GM03348 (cell line): ENCODE measurements around the gene ZNF253.
"Not testable (repeated sequence)": the region's sequence is repeated elsewhere in the genome, so short reads cannot be mapped to it uniquely, and the experiment has no call there.

ENCODE experiments used
- DNase-seq: peaks from one replicate; pipeline ENCODE4 v3.0.0; 2012; ENCODE audit warnings: low spot score

The ZNF253 gene

DNA sequence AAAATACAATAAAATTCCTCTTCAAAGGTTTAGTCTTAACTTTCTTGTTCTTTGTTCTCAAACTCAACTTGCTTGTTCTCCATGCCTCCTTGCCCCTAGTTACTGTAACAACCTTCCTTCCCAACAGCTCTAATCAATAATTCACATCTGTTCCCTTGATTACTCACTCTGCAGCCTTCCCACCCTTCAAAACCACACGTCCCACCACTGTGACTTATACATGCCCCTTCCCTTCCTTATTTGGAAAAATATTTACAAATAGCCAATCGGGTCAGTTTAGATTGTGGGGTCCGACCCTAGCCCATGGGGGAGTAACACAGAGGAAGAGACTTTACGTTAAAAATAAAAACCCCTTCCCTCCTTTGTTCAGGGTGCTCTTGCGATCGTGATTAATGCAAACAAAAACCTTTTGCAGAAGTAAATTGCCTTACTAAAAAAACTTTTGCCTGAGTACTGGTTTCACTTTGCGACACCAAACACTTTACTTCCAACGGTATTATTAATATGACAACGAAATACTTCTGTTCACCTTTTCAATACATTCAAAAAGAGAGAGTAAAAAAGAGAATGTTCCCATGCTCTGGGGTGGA, 34.6 kb downstream of the ZNF253 start:
- peak; percentile 69 for DNase-seq

DNA sequence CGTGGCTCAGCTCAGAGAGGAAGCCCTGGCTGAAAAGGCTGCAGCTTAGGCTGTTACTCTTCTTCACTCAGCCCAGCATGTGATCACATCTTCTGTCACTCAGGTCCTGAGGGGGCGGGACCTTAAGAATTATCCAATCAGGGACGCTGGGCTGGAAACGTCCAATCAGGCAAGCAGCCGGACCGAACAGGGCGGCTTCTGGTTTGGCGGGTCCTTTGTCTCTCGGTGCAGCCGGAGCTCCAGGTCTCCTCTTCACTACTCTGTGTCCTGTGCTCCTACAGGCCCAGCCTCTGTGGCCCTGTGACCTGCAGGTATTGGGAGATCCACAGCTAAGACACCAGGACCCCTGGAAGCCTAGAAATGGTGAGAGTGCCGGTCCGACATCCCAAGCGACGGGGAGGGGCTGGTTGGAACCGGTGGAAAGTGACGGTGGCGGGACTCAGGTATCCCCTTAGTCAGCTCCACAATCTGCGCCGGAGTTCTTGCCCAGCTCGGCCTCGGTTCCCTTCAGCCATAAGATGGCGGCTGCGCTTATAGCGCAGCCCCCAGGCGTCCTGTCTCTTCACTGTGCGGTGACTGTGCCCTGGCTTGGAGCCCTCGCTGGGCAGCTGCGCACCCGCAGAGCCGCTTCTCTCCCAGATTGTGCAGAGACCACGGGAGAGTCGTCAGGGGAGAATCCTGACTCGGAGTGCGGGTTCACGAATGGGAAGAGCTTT, 35.2 kb downstream of the ZNF253 start, which contains the start of gene ZNF93:
ZNF93 (plus strand) TSS at position 218 of the 716 bp plus-strand sequence; CDS start at position 361, 143 bp downstream.
- DNase-seq: peak; percentile 96

DNA sequence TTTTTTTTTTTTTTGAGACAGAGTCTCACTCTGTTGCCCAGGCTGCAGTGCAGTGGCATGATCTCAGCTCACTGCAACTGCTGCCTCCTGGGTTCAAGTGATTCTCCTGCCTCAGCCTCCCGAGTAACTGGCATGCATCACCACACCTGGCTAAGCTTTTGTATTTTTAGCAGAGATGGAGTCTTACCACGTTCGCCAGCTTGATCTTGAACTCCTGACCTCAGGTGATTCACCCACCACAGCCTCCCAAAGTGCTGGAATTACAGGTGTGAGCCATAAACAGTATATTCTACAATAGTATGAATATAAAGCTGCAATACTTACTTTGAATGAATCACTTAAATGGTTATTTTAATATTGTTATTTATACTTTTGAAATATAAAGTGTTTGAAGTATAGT, 41.9 kb downstream of the ZNF253 start:
- not testable (repeated sequence) for DNase-seq

DNA sequence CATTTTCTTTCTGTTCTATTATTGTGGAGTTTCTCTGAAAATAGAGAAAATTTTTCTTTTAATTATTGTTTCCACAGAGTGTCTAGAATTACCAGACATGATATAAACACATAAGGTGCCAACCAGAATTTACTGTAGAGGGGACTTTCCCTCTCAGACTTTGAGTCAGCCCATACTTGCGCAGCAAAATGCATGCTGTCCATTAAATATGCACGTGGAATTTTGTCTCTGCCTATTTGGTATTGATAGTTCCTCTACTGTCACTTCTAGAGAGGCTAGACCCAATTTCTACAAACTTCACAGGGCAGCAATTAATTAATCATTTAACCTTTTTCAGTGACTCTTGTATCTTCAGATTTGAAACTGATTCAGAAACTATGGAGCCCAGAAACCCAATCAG, 44.0 kb downstream of the ZNF253 start:
- DNase-seq: no peak

DNA sequence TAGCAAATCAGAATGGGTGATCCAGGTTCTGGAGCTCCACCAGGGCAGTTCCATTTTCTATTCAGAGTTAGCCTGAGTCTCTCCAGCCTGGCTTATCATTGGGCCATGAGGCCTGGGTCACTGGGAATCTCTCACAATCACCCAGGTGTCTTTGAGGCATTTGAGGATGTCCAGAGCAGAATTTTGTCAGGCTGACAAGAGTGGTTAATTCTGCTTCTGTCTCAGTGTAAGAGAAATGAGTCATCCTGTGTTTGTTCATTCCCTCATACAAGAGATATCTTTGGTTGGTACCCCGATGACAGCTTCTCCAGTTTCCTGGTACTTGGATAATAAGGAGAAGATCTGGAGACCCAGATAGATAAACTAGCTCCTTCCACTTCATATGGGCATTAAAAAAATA, 45.5 kb downstream of the ZNF253 start:
- DNase-seq: no peak

DNA sequence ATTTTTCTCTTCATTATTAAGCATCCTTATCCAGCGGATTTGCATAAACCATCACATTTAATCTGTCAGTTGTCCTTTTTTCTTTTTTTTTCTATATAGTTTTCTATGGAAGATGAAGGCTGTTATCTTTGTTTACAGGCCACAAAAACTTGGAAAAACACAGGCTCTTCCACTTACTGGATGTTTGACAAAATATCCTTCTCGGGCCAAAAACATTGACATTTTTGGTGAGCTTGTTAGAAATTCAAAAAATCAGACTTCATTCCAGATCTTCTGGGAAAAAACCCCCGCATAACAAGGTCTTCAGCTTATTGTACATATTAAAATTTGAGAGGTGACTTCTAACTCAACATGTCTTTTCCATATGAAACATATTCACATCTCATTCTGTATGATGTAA, 48.9 kb downstream of the ZNF253 start:
- DNase-seq: no peak

DNA sequence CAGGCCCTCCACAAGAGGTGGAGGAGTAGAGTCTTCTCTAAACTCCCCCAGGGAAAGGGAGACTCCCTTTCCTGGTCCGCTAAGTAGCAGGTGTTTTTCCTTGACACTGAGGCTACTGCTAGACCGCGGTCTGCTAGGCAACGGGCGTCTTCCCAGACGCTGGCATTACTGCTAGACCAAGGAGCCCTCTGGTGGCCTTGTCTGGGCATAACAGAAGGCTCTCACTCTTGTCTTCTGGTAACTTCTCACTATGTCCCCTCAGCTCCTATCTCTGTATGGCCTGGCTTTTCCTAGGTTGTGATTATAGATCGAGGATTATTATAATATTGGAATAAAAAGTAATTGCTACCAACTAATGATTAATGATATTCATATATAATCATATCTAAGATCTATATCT, 64.7 kb downstream of the ZNF253 start:
- not testable (repeated sequence) for DNase-seq

DNA sequence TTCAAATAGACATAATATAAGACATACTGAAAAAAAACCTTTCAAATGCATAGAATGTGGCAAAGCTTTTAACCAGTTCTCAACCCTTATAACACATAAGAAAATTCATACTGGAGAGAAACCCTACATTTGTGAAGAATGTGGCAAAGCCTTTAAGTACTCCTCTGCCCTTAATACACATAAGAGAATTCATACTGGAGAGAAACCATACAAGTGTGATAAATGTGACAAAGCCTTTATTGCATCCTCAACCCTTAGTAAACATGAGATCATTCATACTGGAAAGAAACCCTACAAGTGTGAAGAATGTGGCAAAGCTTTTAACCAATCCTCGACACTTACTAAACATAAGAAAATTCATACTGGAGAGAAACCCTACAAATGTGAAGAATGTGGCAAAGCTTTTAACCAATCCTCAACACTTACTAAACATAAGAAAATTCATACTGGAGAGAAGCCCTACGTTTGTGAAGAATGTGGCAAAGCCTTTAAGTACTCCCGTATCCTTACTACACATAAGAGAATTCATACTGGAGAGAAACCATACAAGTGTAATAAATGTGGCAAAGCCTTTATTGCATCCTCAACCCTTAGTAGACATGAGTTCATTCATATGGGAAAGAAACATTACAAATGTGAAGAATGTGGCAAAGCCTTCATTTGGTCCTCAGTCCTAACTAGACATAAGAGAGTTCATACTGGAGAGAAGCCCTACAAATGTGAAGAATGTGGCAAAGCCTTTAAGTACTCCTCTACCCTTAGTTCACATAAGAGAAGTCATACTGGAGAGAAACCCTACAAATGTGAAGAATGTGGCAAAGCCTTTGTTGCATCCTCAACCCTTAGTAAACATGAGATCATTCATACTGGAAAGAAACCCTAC, 68.0 kb downstream of the ZNF253 start:
- DNase-seq: not testable (repeated sequence)

DNA sequence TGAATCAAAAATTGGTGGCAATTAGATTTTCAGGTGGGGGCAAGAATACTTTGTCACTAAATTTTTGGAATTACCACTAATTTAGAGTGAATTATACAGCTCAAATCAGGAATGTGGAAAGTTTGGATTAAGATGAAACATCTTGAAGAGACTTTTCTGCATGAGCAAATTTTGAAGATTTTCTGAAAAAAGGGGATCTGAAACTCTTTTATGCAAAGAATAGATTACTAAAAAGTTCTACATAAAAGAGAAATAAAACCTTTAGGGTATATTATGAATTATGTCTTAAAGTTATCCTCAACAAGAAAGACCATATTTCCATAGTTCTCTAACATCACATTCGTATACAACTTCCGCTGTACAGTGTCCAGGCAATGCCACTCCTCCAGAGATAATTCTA, 71.7 kb downstream of the ZNF253 start:
- no peak for DNase-seq

DNA sequence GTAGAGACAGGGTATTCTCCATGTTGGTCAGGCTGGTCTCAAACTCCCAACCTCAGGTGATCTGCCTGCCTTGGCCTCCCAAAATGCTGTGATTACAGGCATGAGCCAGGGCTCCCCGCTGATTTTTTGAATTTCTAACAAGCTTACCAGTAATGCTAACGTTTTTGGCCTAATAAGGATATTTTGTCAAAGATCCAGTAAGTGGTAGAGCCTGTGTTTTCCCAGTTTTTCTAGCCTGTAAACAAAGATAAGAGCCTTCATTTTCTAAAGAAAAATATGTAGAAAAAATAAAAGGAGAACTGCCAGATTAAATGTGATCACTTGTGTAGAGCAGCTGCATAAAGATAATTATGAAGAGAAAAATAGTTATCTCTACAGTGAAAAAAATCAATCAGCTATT, 72.8 kb downstream of the ZNF253 start:
- no peak for DNase-seq

DNA sequence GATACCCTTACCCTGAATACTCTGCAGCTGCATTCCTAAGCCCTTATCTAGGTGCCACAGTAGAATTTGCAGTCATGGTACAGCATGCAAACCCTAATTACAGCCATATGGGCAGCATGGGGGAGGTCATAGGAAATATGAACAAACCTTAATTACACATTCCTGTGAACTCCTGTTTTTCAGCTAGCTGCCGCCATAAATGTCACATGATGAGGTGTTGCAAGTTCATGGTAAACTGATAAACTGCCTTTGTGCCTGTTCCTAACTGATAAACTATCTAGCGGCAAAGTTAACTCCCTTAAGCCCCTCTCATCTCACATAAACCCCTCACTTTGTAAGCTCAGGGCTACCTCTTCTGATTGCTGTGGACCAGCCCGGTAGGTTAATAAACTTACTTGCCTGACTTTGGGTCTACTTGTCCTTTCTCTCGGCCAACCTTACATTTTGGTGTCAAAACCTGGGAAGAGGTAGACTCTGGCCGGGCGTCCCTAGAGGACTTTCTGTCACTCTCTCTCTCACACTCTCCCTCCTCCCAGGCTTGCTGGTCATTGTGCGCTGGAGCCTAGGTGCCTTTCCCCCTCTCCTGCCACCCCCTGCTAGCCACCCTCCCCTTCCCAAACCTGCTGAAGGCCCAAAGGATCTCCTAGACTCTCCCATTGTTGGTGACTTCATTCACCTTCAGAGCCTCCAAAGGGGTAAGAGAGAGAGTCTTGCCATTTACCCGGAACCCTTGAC, 78.3 kb downstream of the ZNF253 start:
- no peak for DNase-seq
